ENCODE results near the gene NFKBIA.
A peak's percentile ranks its signal among the peaks of the same experiment; 100 is the strongest.
"Not testable (repeated sequence)": the region's sequence is repeated elsewhere in the genome, so short reads cannot be mapped to it uniquely, and the experiment has no call there.

The NFKBIA gene

GRCh38 chr14:35404449-35405303, at the start of gene NFKBIA:
NFKBIA (minus strand) TSS chr14:35404749; CDS start chr14:35404644, 105 bp downstream.
- peak; percentile 28 to 91 (median 81) for DNase-seq

GRCh38 chr14:35446450-35446849, 41.9 kb upstream of the NFKBIA start:
- no peak for DNase-seq

- no peak for DNase-seq
Observed at GRCh38 chr14:35444104-35444503, 39.6 kb upstream of the NFKBIA start.

GRCh38 chr14:35441160-35441559, 36.6 kb upstream of the NFKBIA start:
- DNase-seq: no peak

GRCh38 chr14:35438910-35439713, 34.6 kb upstream of the NFKBIA start:
- DNase-seq: no peak

GRCh38 chr14:35438492-35438891, 33.9 kb upstream of the NFKBIA start:
- not testable (repeated sequence) for DNase-seq

GRCh38 chr14:35435177-35435576, 30.6 kb upstream of the NFKBIA start:
- no peak for DNase-seq

- DNase-seq: no peak
Observed at GRCh38 chr14:35433826-35434225, 29.3 kb upstream of the NFKBIA start.

- no peak for DNase-seq
Observed at GRCh38 chr14:35430459-35431199, 26.1 kb upstream of the NFKBIA start.

- DNase-seq: no peak
Observed at GRCh38 chr14:35429951-35430350, 25.4 kb upstream of the NFKBIA start.

- no peak for DNase-seq
Observed at GRCh38 chr14:35425850-35426249, 21.3 kb upstream of the NFKBIA start.

- DNase-seq: no peak
Observed at GRCh38 chr14:35423621-35424020, 19.1 kb upstream of the NFKBIA start.

- no peak for DNase-seq
Observed at GRCh38 chr14:35420036-35420811, 15.7 kb upstream of the NFKBIA start.

GRCh38 chr14:35419429-35419841, 14.9 kb upstream of the NFKBIA start:
- no peak for DNase-seq

GRCh38 chr14:35418093-35418492, 13.5 kb upstream of the NFKBIA start:
- DNase-seq: no peak

- no peak for DNase-seq
Observed at GRCh38 chr14:35416108-35416750, 11.7 kb upstream of the NFKBIA start.

GRCh38 chr14:35414365-35414764, 9.8 kb upstream of the NFKBIA start:
- DNase-seq: no peak

- peak in 1 of 56 donors; percentile 12 for DNase-seq
Observed at GRCh38 chr14:35412272-35413056, 7.9 kb upstream of the NFKBIA start.

GRCh38 chr14:35410858-35411257, 6.3 kb upstream of the NFKBIA start:
- no peak for DNase-seq

- no peak for DNase-seq
Observed at GRCh38 chr14:35409595-35409994, 5.0 kb upstream of the NFKBIA start.

Data from amygdala (tissue), 56 donors.